Adipose tissue (tissue), 3 donors: ENCODE data around the gene FANCI. TPM values are rescaled to one million over a fixed set of nuclear protein-coding genes. Genes with fewer than 3 reads are reported as not detected.

Experiments used
- H3K27ac ChIP-seq: one replicate; pipeline ENCODE4 v1.5.1; 2013; ENCODE audit warnings: low read depth, low read length
- WGBS, 3 donors: extraction: QIAGEN DNeasy Blood & Tissue Kit; methylation state at CpG; one replicate each; pipeline ENCODE4 v1.1.7; 2013; 5-methylcytosine and 5-hydroxymethylcytosine counted together
- polyA plus RNA-seq, 3 donors: library from polyadenylated mRNA; stranded (reverse); fragments of 200-250 nt; gene quantifications; one replicate each; pipeline ENCODE4 v1.2.3, GENCODE V29; 2013
- donor health status: healthy with polysubstance abuse.
- donor health status: Bipolar disorder and iron deficiency.
- donor health status: healthy.

Gene FANCI
- polyA plus RNA-seq, 3 donors: 1.5 to 2.5 (median 1.6) TPM

GRCh38 chr15:89364741-89365450 is 121.1 kb downstream of the FANCI start:
- 20 to 30% (median 28%) methylated on average over 13 of the region's 13 CpGs for WGBS, 3 donors
- H3K27ac ChIP-seq: no peak overlapping the region

GRCh38 chr15:89365462-89366065 is 121.8 kb downstream of the FANCI start:
- 14 to 17% (median 14%) methylated on average over 22 of the region's 22 CpGs for WGBS, 3 donors
- H3K27ac ChIP-seq: no peak overlapping the region

Other genes starting within 250 kb of the FANCI start
- gene ABHD2, start 155.5 kb upstream of the FANCI start, polyA plus RNA-seq: 10 to 100 TPM in 2 of 3 donors, 1 to 10 TPM in 1; 4.7 to 28.5 (median 13.4) TPM
- gene RLBP1, start 22.4 kb upstream of the FANCI start, polyA plus RNA-seq: not detected
- gene POLG, start 90.8 kb downstream of the FANCI start, polyA plus RNA-seq: 10 to 100 TPM; 19.6 to 44.8 (median 31.3) TPM